Lower leg skin (tissue), 4 donors: ENCODE data around the gene RNF6. TPM values are rescaled to one million over a fixed set of nuclear protein-coding genes. Genes with fewer than 3 reads are reported as not detected.
A peak's percentile ranks its signal among the peaks of the same experiment; 100 is the strongest.

Source experiments
- DNase-seq, 2 donors: peaks; one replicate each; pipeline ENCODE4 v3.0.0-alpha.2; 2019; ENCODE audit warnings: low spot score in 2 of 2
- H3K4me3 ChIP-seq: fragments of 200-600 bp; sonication (generic); 2 replicates; pipeline ENCODE4 v1.5.1; 2017; ENCODE audit warnings: mild to moderate bottlenecking, low read depth; ENCODE audit not compliant: poor library complexity, severe bottlenecking
- CTCF ChIP-seq, 3 donors: fragments of 450-650 bp; IDR thresholded peaks; one replicate each; pipeline ENCODE4 v1.5.1; 2016; ENCODE audit warnings: antibody characterized with exemption in 3 of 3, mild to moderate bottlenecking in 3 of 3, moderate library complexity in 2 of 3
- POLR2A ChIP-seq, 2 donors: fragments of 450-650 bp; IDR thresholded peaks; one replicate each; pipeline ENCODE4 v1.6.1; 2016 to 2017; ENCODE audit warnings: antibody characterized with exemption in 2 of 2, mild to moderate bottlenecking in 1 of 2, moderate library complexity in 1 of 2
- WGBS, 2 donors: methylation state at CpG; one replicate each; pipeline ENCODE4 v1.1.5; 2018; 5-methylcytosine and 5-hydroxymethylcytosine counted together
- intact Hi-C: fragments of 100-400 bp; cut with DNase I; formaldehyde crosslinking; loops from one replicate; pipeline ENCODE4 v1.15.0; 2023; ENCODE audit warnings: low total_unique reads
- total RNA-seq, 4 donors: library from RNA; depleted of rRNA; stranded (reverse); fragments of >200 nt; gene quantifications; one replicate each; pipeline ENCODE4 v1.1.0, GENCODE V29; 2016

Gene RNF6
- total RNA-seq, 4 donors from 2014 or later: 24.3 to 30.3 (median 26.1) TPM

DNA sequence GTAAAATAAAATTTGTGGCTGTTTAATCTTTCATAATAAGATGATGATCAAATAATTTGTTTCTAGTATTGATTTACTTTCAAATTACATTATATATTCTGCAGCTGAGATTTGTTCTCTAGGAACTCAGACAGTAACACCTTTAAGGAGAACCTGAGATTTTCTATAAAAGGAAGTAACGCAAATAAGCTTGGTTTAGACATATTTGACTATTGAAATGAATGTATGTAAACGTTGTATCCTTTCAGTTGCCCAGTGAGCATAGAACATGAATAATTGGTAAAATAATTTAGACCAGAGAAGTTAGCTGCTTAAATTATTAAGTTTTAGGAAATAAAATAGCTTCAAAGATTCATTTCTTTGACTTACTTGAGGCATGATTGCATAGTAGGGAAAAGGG, 34.9 kb upstream of the RNF6 start:
- 65% methylated on average over 2 of the region's 2 CpGs for WGBS, 2 donors
- intact Hi-C loops: no loop called here
- no peak overlapping the region for H3K4me3 ChIP-seq
- no peak for TF ChIP-seq POLR2A (IDR thresholded peaks at IDR 0.05)
- no peak for TF ChIP-seq CTCF (IDR thresholded peaks at IDR 0.05)
- DNase-seq: no peak

DNA sequence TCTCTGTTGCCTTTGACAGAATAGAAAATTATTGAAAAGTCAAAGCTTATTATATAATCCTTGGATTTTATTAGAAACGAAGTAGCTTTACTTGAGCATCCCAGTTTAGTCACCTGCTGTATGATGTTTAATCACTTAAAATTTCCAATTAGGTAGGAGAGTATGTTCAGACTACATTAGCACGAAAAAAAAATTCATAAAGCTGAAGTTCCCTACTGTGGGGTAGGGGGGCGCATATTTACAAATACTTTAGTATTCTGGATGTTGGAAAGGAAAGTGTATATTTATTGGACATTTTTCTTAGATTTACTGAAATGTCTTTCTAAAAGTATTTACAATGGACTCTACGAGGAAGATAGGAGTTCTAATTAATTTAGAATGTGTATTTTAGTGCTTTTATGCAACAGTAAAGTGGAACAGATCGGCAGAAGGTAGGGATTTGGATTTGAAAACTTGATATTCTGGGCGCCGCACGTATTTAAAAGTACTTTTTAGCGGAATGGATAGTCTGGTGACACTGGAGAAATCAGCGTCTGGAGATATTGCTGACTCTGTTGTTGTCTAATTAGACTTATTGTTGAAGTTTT, 33.7 kb upstream of the RNF6 start:
- 69 to 70% methylated on average over 10 of the region's 10 CpGs for WGBS, 2 donors
- no peak for DNase-seq
- no peak overlapping the region for H3K4me3 ChIP-seq
- no peak for TF ChIP-seq CTCF (IDR thresholded peaks at IDR 0.05)
- no peak for TF ChIP-seq POLR2A (IDR thresholded peaks at IDR 0.05)
- intact Hi-C loops: no loop called here

DNA sequence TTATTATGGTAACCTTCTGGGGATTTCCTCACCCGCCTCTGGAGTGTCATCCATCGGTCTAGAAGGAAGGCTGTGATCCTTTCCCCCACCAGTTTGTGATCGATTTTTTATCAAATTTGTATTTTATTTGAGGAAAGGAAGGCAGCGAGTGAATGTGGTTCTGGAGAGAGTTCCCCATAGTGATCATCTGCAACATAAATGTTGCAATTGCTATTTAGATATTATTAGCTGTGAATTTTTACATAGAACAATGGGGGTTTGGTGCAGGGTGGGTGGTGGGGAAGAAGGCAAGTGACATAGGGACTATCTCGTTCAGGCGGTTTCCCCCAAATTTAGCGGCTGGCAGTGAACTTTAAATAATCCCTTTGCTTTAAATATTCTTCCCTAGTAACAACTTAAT, 33.0 kb upstream of the RNF6 start:
- 4 to 7% methylated on average over 7 of the region's 7 CpGs for WGBS, 2 donors
- no peak for TF ChIP-seq POLR2A (IDR thresholded peaks at IDR 0.05)
- TF ChIP-seq CTCF (IDR thresholded peaks at IDR 0.05): no peak
- intact Hi-C loops: no loop called here
- peak overlapping the region; percentile 67 for H3K4me3 ChIP-seq
- DNase-seq: no peak

DNA sequence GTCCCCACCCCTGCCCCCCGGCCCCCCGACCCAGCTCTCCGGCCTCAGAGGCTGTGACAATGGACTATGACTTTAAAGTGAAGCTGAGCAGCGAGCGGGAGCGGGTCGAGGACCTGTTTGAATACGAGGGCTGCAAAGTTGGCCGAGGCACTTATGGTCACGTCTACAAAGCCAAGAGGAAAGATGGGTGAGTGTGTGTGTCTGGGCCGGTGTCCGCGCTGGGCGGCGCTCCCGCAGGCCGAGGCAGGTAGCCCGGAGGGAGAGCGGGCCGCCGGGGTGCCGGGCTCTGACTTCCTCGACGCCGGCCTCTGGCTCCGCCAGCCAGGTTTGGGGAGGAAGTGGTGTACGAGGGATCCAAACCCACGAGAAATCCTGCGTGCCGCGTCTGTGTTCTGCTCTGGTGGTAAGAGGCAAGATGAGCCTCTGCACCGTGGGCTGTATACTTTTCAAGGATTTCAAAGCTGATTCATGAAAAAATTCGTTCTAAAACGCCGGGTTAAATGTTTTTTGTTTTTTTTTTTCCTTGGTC, 32.5 kb upstream of the RNF6 start:
- DNase-seq: peak; percentile 17 to 89
- WGBS, 2 donors: 0% methylated on average over 29 to 33 of the region's 35 CpGs
- peak overlapping the region; percentile 67 for H3K4me3 ChIP-seq
- TF ChIP-seq POLR2A (IDR thresholded peaks at IDR 0.05): no peak
- no peak for TF ChIP-seq CTCF (IDR thresholded peaks at IDR 0.05)
- intact Hi-C loops: no loop called here

DNA sequence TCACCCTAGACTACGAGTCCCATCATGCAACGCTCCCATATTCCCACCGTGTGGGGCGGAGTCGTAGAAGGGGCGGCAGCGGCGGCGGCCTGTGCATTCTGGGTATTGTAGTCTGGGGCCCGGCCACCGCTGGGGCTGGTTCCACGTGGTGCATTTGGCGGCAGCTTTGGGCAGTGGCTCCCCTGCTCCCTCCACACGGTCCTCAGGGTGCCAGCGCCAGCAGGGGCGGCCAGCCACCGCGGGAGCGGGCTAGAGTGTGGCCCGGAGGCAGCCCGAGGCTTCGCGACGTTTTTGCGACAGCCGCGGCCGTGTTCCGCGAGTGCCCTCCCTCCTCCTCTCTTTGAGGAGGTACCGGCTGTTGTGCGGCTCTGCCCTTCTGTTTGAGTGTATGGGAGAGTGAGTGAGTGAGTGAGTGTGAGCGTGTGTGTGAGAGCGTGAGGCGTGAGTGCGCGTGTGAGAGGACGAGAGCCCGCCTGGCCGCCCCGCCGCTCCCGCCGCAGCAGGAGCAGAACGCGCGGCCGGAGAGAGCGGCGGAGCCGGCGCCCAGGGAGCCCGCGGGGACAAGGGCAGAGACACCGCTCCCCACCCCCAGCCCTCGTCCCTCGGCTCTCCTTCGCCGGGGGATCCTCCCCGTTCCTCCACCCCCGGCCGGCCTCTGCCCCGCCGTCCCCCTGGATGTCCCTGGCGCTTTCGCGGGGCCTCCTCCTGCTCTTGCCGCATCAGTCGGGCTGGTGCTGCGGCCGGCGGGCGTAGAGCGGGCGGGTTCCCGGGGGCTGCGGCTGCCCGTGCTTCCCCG, 31.9 kb upstream of the RNF6 start, which contains the start of gene CDK8:
TSS of gene CDK8 (plus strand) at position 343 of the 796 bp plus-strand sequence. CDS start 513 bp downstream, outside the sequence.
- intact Hi-C loops: no loop called here
- WGBS, 2 donors: 0 to 1% methylated on average over 52 to 56 of the region's 79 CpGs
- peak; percentile 87 to 97 for DNase-seq
- H3K4me3 ChIP-seq: peak within 1 kb of the TSS; percentile 67
- no peak for TF ChIP-seq CTCF (IDR thresholded peaks at IDR 0.05)
- no peak for TF ChIP-seq POLR2A (IDR thresholded peaks at IDR 0.05)
